H4 (cell line): ENCODE results near the gene SEPTIN3. TPM values are rescaled to one million over a fixed set of nuclear protein-coding genes. Genes with fewer than 3 reads are reported as not detected.
"Not testable (repeated sequence)": the region's sequence is repeated elsewhere in the genome, so short reads cannot be mapped to it uniquely, and the experiment has no call there.

Source experiments
- DNase-seq: peaks from one replicate; pipeline ENCODE4 v3.0.0-alpha.2; 2015; ENCODE audit warnings: low spot score
- total RNA-seq: library from RNA; depleted of rRNA; stranded (reverse); fragments of >200 nt; shearing (Covaris generic); gene quantifications from 2 replicates; pipeline ENCODE4 v1.2.3, GENCODE V29; 2014

Gene SEPTIN3
- total RNA-seq, 1 experiment from 2014 or later, result 4.5 TPM

DNA sequence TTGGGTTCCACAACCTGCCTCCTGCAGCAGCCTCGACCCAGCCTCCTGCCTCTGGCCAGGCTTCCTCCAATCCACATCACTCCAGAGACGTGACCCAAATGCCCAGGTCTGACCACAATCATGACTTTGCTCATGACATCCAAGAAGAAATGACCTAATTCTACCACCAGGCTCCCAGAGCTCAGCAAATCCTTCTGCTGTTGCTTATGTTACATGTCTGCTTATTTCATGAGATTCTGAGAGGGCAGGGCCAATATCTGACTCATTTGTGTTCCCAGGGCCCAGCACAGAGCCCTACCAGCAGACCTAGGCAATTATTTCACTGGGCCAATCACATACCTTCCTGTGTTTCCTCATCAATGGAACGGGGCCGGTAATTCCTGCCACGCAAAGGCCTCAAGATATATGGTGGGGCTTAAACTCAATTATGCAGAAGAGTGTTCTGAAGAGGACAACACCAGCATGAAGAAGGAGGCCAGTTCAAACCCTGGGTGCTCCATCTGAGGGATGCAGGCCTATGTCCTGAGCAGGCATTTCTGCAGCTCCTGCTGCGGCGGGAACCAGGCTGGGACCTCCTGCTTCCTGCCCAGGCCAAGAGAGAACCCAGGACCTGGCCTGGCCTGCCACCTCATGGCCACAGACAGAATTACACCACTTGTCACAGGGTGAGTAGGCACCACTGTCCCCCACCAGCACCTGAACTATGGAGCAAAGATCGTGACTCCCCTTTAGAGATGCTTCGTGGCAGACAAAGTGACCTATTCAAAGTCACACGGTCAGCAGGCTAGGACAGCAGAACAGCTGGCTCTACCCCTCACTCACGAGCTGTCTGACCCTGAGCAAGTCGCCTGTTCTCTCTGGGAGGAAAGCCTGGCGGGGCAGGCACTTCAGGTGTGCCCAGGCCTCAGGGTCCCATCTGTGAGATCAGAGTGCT lies 28.1 kb upstream of the SEPTIN3 start:
- peak; percentile 89 for DNase-seq

- DNase-seq, result no peak
Observed at GRCh38 chr22:41943661-41944209, 25.5 kb upstream of the SEPTIN3 start.

DNA sequence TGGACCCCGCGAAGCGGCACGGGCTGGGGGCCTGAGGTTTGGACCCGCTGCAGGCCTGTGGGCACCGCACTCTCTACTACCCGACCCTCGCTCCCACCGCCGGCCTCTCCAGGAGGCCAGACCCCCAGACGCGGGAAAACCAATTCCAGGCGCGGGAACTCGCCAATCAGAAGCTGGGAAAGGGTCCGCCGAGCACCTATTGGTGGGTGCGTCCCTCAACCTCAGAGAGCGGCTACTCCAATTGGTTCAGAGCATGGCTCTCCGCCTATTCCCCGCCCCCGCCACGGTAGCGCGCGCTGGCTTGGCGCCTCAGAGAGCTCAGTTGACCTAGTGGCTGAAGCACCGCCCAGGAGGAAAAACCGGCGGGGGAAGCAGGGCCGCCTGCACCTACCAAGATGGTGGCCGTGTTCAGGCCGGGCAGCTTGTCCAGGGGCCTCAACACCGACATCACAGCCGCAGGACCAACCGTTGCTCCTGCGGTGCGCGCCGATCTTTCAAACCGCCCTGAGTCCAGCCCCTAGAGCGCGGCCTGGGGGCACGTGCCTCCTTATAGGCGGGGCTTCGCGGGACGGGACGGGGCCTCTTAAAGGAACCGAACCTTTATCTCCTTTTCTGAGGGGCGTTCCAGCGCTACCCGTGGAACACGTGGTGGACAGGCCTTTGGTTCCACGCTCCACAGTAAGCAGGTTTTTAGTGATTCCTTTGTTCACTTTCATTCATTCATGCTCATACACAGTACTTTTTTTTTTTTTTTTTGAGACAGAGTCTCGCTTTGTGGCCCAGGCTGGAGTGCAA lies 22.4 kb upstream of the SEPTIN3 start, which contains the start of gene CENPM:
Gene CENPM (minus strand): TSS at position 524 of the 795 bp plus-strand sequence. CDS start 76 bp downstream, at position 448.
- DNase-seq, result peak; percentile 95

DNA sequence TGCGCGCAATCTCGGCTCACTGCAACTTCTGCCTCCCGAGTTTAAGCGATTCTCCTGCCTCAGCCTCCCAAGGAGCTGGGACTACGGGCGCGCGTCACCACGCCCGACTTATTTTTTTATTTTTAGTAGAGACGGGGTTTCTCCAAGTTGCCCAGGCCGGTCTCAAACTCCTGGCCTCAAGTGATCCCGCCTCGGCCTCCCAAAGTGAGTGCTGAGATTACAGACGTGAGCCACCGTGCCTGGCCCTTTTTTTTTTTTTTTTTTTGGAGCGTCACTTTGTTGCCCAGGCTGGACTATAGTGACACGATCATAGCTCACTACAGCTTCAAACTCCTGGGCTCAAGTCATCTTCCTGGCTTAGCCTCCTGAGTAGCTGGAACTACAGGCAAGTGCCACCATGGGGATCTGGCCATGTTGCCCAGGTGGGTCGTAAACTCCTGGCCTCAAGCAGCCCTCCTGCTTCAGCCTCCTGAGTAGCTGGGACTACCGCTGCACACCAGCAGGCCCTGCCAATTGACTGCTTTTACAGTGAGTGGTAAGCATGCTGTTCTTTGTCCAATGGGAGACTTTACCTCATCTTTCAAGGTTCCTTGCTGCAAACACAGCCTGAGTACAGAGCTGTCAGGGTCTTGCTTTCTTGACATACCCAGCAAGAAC lies 21.7 kb upstream of the SEPTIN3 start:
- no peak for DNase-seq

GRCh38 chr22:41948142-41948541 lies 21.1 kb upstream of the SEPTIN3 start:
- no peak for DNase-seq

DNA sequence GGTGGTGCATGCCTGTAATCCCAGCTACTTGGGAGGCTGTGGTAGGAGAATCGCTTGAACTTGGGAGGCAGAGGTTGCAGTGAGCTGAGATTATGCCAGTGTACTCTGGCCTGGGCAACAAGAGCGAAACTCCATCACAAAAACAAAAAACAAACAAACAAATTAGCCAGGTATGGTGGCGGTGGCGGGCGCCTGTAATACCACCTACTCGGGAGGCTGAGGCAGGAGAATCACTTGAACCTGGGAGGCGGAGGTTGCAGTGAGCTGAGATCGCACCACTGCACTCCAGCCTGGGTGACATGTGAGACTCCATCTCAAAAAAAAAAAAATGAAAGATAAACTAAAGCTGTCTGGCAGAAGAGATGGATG lies 20.3 kb upstream of the SEPTIN3 start:
- DNase-seq, result not testable (repeated sequence)

- no peak for DNase-seq
Observed at GRCh38 chr22:41949297-41949965, 19.8 kb upstream of the SEPTIN3 start.

GRCh38 chr22:41951898-41952474 lies 17.3 kb upstream of the SEPTIN3 start, which contains the start of gene SMIM45:
SMIM45 (plus strand) TSS chr22:41952150.
- DNase-seq, result no peak

- no peak for DNase-seq
Observed at GRCh38 chr22:41952713-41953112, 16.5 kb upstream of the SEPTIN3 start.

DNA sequence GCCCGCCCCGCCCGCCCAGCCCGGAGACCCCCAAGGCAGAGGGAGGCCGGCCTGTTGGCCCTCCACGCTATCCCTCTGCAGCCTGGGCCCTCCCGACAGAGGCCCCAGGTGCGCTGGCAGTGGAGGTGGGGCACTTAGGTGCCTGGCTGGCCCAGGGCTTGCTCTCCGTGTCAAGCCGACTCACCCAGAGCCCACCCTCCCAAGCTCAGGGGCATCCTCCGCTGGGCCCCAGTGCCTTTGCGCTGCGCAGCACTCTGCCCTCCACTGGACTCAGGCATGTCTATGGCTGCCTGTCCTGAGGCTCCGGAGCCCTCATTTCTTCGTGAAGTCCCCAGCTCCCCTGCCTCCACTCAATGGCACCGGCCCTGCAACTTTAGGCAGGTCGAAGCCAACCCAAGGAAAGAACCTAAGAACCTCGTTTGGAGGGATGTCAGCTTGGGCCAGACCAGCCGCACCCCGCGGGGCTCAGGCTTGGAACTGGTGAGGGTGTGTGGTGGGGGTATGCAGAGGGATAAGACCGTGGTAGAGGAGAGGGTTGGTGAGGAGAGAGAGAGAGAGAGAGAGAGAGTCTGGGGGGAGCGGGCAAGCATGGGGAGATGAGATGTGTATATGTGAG lies 11.2 kb upstream of the SEPTIN3 start:
- no peak for DNase-seq

DNA sequence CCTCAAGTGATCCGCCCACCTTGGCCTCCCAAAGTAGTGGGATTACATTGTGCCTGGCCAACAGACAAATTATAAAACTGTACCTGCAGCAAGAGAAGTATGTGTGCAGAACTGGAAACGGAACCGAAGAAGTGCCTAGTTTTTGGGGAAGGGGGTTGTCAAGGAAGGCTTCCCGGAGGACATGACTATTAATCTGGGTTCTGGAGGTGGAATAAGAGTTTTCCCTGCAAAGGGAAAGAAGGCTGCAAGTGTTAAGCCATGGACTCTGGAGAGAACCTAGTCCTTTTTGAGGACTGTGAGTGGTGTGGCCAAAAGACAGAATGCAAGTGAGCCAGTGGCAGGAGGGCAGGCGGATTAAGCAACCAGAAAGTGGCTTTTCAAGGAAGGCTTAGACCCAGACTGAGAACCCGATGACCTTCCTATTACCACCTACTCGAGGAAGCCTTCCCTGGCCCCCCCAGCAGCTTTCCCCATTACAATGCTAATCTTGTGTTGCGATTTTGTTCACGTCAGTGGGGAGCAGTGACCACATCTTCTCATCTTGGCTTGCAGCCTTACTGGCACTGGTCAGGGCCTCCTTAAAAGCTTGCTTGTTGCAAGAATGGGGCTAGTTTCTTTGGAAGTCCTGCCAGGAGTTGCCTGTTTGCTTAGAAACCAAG lies 5.7 kb upstream of the SEPTIN3 start:
- no peak for DNase-seq

DNA sequence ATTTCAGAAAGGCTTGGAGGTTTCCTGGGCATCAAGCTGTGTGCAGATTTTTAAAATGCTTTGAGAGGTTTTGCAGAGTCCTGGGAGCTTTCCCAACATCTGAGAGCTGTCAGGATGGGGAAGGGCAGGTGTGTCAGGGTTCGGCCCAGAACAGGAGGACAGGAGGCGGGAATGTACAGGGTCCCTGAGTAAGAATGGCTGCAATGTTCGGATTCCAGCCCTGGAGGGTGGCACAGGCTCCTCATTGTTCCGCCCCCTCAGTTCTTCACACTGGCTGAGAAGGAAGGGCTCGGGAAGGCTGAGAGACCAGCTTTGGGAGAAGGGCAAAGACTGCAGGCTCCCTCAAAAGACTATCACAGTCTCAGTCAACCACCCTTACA lies 5.1 kb upstream of the SEPTIN3 start:
- no peak for DNase-seq

- DNase-seq, result no peak
Observed at GRCh38 chr22:41966225-41966606, 3.0 kb upstream of the SEPTIN3 start.

DNA sequence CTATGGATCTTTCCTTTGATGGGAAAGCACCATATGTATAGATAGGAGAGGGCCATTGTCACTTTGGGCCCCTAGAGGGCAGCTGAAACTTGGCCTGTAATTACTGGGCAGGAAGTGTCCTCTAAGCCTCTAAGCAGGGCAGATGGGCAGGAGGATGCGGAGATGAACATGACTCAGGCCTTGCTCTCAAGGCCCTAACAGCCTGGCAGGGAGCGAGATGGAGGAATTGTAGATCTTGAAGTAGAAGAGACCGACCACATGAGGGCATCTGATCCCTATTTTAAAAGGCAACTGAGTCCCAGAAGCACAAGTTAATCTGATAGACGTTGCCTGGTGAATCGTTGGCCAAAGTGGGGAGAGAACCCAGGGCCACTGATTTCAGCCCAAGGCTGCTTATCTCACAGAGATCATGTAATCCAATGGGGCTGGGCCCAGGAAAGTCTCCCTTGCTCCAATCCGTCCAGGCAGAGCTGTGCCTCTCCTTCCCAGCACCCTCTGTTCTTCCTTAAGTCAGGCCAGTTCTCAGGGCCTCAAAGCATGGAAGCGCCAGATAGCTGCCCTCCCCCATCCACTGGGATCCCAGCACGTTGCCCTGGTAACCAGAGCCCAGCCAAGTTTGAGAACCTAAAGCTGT lies 2.5 kb upstream of the SEPTIN3 start:
- peak; percentile 65 for DNase-seq

- DNase-seq, result no peak
Observed at GRCh38 chr22:41968601-41969000, 642 bp upstream of the SEPTIN3 start.

DNA sequence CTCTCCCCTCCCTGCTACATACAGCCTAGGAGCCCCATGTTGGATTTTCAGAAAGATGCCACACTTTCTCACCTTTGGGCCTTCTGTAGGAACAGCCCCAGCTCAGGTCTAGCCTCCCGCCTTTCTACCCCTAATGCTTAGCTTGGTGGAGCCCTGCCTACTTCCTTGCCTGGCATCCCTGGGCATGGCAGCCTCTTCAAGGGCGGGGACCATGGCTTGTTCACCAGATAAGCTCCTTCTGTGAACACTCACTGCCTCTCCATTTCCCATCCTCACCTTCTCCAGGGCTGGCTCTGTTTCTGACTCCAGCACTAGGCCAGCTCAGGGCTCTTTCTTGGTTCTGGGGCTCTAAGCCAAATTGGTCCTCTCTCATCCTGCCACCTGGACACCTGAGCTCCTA lies 1.4 kb downstream of the SEPTIN3 start:
- no peak for DNase-seq

GRCh38 chr22:41971431-41971830 lies 2.2 kb downstream of the SEPTIN3 start:
- no peak for DNase-seq

DNA sequence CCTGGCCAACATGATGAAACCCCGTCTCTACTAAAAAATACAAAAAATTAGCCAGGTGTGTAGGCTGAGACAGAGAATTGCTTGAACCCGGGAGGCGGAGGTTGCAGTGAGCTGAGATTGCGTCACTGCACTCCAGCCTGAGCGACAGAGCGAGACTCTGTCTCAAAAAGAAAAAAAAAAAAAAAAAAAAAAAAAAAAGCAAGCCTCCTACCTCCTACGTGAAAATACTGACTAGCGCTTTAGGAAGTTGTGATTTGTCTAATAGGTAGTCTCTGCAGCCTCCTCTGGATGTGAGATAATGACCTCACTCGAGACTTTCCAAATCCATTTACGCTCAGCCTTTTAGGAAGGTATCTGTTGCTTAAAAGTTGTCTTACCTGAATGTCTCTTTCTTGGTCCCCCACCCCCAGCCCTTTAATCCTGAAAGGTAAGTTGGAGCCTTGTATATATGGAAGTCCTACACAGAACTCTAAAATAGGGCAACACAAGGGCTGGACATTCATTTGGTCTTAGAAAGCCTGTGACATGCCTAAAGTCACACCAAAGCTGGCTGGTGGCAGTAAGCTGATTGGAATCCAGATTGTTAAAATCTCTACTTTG lies 5.5 kb downstream of the SEPTIN3 start:
- DNase-seq, result no peak
